HEK293 (cell line): Measurements from ENCODE around the gene OR6B3.

ENCODE experiments used
- CTCF ChIA-PET: fragments of 350-600 bp; formaldehyde crosslinking; extraction: SDS; loops from one replicate; lab custom pipeline; 2021; ENCODE audit warnings: antibody characterized with exemption; lab: Yijun Ruan, JAX
- POLR2A ChIA-PET: fragments of 300-600 bp; formaldehyde crosslinking; extraction: SDS; loops from one replicate; lab custom pipeline; 2020; ENCODE audit warnings: antibody characterized with exemption, inconsistent platforms; lab: Yijun Ruan, JAX
- H3K27ac ChIP-seq: fragments of 200-500 bp; sonication (Bioruptor generic); 2 replicates; pipeline ENCODE4 v1.5.1; 2014; ENCODE audit warnings: low read depth, low read length, control low read depth, inconsistent platforms; ENCODE audit errors: extremely low read depth
- H3K36me3 ChIP-seq, 2 experiments: fragments of 200-500 bp in 1 of 2; sonication (Bioruptor generic) in 1 of 2; 1 replicate in 1 of 2; 2 replicates in 1 of 2; pipeline ENCODE4 v1.5.1; 2014 to 2017; ENCODE audit warnings: inconsistent platforms in 2 of 2, low read length in 2 of 2; ENCODE audit not compliant: control insufficient read depth in 2 of 2, insufficient read depth in 1 of 2
- H3K4me1 ChIP-seq: fragments of 200-500 bp; sonication (Bioruptor generic); 2 replicates; pipeline ENCODE4 v1.5.1; 2014; ENCODE audit warnings: mild to moderate bottlenecking, low read length, inconsistent platforms; ENCODE audit not compliant: control insufficient read depth, insufficient read depth
- H3K4me3 ChIP-seq: 2 replicates; pipeline ENCODE4 v1.5.1; 2011; ENCODE audit warnings: low read depth, mild to moderate bottlenecking, control low read depth, low read length, moderate library complexity
- H3K9me3 ChIP-seq: fragments of 200-500 bp; sonication (Bioruptor generic); 2 replicates; pipeline ENCODE4 v1.5.1; 2014; ENCODE audit warnings: low read depth, low read length, inconsistent platforms; ENCODE audit not compliant: control insufficient read depth, insufficient read depth
- CTCF ChIP-seq: fragments of 450-650 bp; formaldehyde crosslinking; IDR thresholded peaks from 2 replicates; pipeline ENCODE4 v1.5.1; 2016; ENCODE audit warnings: missing biosample characterization, missing genetic modification characterization
- GLI4 ChIP-seq: fragments of 450-650 bp; formaldehyde crosslinking; IDR thresholded peaks from 2 replicates; pipeline ENCODE4 v1.5.1; 2016; ENCODE audit warnings: missing biosample characterization, missing genetic modification characterization
- HOXC10 ChIP-seq: sonication (generic); formaldehyde crosslinking; IDR thresholded peaks from 2 replicates; pipeline ENCODE4 v1.8.1; 2023; ENCODE audit warnings: mild to moderate bottlenecking, missing genetic modification reagents
- KLF1 ChIP-seq: fragments of 450-650 bp; formaldehyde crosslinking; IDR thresholded peaks from 2 replicates; pipeline ENCODE4 v1.5.1; 2016; ENCODE audit warnings: missing biosample characterization, missing genetic modification characterization
- KLF17 ChIP-seq: fragments of 450-650 bp; formaldehyde crosslinking; IDR thresholded peaks from 2 replicates; pipeline ENCODE4 v1.5.1; 2016; ENCODE audit warnings: missing biosample characterization, missing genetic modification characterization
- SCRT1 ChIP-seq: fragments of 450-650 bp; formaldehyde crosslinking; IDR thresholded peaks from 2 replicates; pipeline ENCODE4 v1.5.1; 2016; ENCODE audit warnings: missing biosample characterization, missing genetic modification characterization, borderline replicate concordance
- YY2 ChIP-seq: fragments of 450-650 bp; formaldehyde crosslinking; IDR thresholded peaks from 2 replicates; pipeline ENCODE4 v1.5.1; 2016; ENCODE audit warnings: missing biosample characterization, missing genetic modification characterization
- ZFP37 ChIP-seq: fragments of 450-650 bp; formaldehyde crosslinking; IDR thresholded peaks from 2 replicates; pipeline ENCODE4 v1.5.1; 2016; ENCODE audit warnings: missing biosample characterization, missing genetic modification characterization
- ZFP41 ChIP-seq: fragments of 450-650 bp; formaldehyde crosslinking; IDR thresholded peaks from 2 replicates; pipeline ENCODE4 v1.5.1; 2016; ENCODE audit warnings: missing biosample characterization, missing genetic modification characterization, borderline replicate concordance
- ZNF138 ChIP-seq: fragments of 450-650 bp; formaldehyde crosslinking; IDR thresholded peaks from 2 replicates; pipeline ENCODE4 v1.5.1; 2016; ENCODE audit warnings: missing biosample characterization, missing genetic modification characterization, borderline replicate concordance
- ZNF19 ChIP-seq: fragments of 450-650 bp; formaldehyde crosslinking; IDR thresholded peaks from 2 replicates; pipeline ENCODE4; 2016; ENCODE audit warnings: missing biosample characterization, missing genetic modification characterization, low read depth
- ZNF202 ChIP-seq: fragments of 450-650 bp; formaldehyde crosslinking; IDR thresholded peaks from 2 replicates; pipeline ENCODE4 v1.5.1; 2016; ENCODE audit warnings: missing biosample characterization, missing genetic modification characterization, borderline replicate concordance
- ZNF335 ChIP-seq: fragments of 450-650 bp; formaldehyde crosslinking; conservative IDR thresholded peaks from 2 replicates; pipeline ENCODE4 v1.5.1; 2016; ENCODE audit warnings: missing biosample characterization, missing genetic modification characterization
- ZNF404 ChIP-seq: fragments of 450-650 bp; formaldehyde crosslinking; IDR thresholded peaks from 2 replicates; pipeline ENCODE4 v1.5.1; 2017; ENCODE audit warnings: missing biosample characterization, missing genetic modification characterization
- ZNF48 ChIP-seq: fragments of 450-650 bp; formaldehyde crosslinking; IDR thresholded peaks from 2 replicates; pipeline ENCODE4 v1.5.1; 2016; ENCODE audit warnings: missing biosample characterization, missing genetic modification characterization
- ZNF521 ChIP-seq: fragments of 450-650 bp; formaldehyde crosslinking; IDR thresholded peaks from 2 replicates; pipeline ENCODE4 v1.5.1; 2017; ENCODE audit warnings: missing biosample characterization, mild to moderate bottlenecking, missing genetic modification characterization
- ZNF585B ChIP-seq: fragments of 450-650 bp; formaldehyde crosslinking; IDR thresholded peaks from 2 replicates; pipeline ENCODE4 v1.5.1; 2016; ENCODE audit warnings: missing biosample characterization, missing genetic modification characterization
- ZNF707 ChIP-seq: fragments of 450-650 bp; formaldehyde crosslinking; IDR thresholded peaks from 2 replicates; pipeline ENCODE4 v1.5.1; 2016; ENCODE audit warnings: missing biosample characterization, missing genetic modification characterization
- ZSCAN23 ChIP-seq: fragments of 450-650 bp; formaldehyde crosslinking; IDR thresholded peaks from 2 replicates; pipeline ENCODE4 v1.5.1; 2016; ENCODE audit warnings: missing biosample characterization, missing genetic modification characterization

Gene OR6B3

GRCh38 chr2:240002983-240003382 lies 50.3 kb downstream of the OR6B3 start:
- no peak for TF ChIP-seq ZNF19
- no peak for TF ChIP-seq ZNF585B (tag by site-specific recombination)
- TF ChIP-seq KLF1 (tag by site-specific recombination), result no peak
- TF ChIP-seq ZNF707, result no peak
- no peak for TF ChIP-seq CTCF (tag by site-specific recombination)
- no peak for TF ChIP-seq KLF17 (tag by site-specific recombination)
- no peak for TF ChIP-seq ZNF138
- no peak for TF ChIP-seq GLI4 (tag by site-specific recombination)
- Histone ChIP-seq H3K4me1 (no peaks in the 10 kb centered on the region), H3K27ac (no peak overlapping the region), H3K4me3 (no peak overlapping the region), H3K36me3 (peaks cover 23 to 98% of the 10 kb centered on the region in 2 experiments), H3K9me3 (no peaks in the 10 kb centered on the region)
- POLR2A ChIA-PET, result no interaction called here
- CTCF ChIA-PET, result interaction anchor here (6.8 kb wide), 1 partner anchor 11 kb away, joined by 40 read pairs; no protein-coding TSS in a partner anchor

GRCh38 chr2:240000671-240001070 lies 52.6 kb downstream of the OR6B3 start:
- H3K4me3 ChIP-seq, result no peak overlapping the region
- TF ChIP-seq ZFP41 (tag by site-specific recombination), result no peak
- no peak for TF ChIP-seq ZSCAN23 (tag by site-specific recombination)
- TF ChIP-seq ZNF202 (tag by site-specific recombination), result no peak
- TF ChIP-seq ZFP37 (tag by site-specific recombination), result no peak
- peaks cover 23 to 85% of the 10 kb centered on the region in 2 experiments for H3K36me3 ChIP-seq
- no peaks in the 10 kb centered on the region for H3K4me1 ChIP-seq
- CTCF ChIA-PET, result interaction anchor here (6.8 kb wide), 1 partner anchor 9 kb away, joined by 40 read pairs; no protein-coding TSS in a partner anchor
- H3K27ac ChIP-seq, result no peak overlapping the region
- POLR2A ChIA-PET, result no interaction called here
- no peaks in the 10 kb centered on the region for H3K9me3 ChIP-seq

- CTCF ChIA-PET, result interaction anchor here (0.5 kb wide), 1 partner anchor 9 kb away, joined by 3 read pairs; no protein-coding TSS in a partner anchor
- no peak overlapping the region for H3K27ac ChIP-seq
- POLR2A ChIA-PET, result no interaction called here
- H3K9me3 ChIP-seq, result no peaks in the 10 kb centered on the region
- peaks cover 17 to 64% of the 10 kb centered on the region in 2 experiments for H3K36me3 ChIP-seq
- no peak overlapping the region for H3K4me3 ChIP-seq
- H3K4me1 ChIP-seq, result no peaks in the 10 kb centered on the region
- no peak for TF ChIP-seq ZNF48 (tag by site-specific recombination)
- TF ChIP-seq SCRT1 (tag by site-specific recombination), result no peak
- TF ChIP-seq ZNF404 (tag by site-specific recombination), result no peak
- TF ChIP-seq ZNF335 (tag by site-specific recombination), result no peak
- no peak for TF ChIP-seq YY2 (tag by site-specific recombination)
- no peak for TF ChIP-seq HOXC10 (CRISPR knock-in tag)
- no peak for TF ChIP-seq ZNF521 (tag by site-specific recombination)
Measured at GRCh38 chr2:239997686-239998409, 55.5 kb downstream of the OR6B3 start.
